Renal pelvis (tissue), 4 donors: ENCODE data around the gene KIFAP3. TPM values are rescaled to one million over a fixed set of nuclear protein-coding genes. Genes with fewer than 3 reads are reported as not detected.
A peak's percentile ranks its signal among the peaks of the same experiment; 100 is the strongest.
"Not testable (repeated sequence)": the region's sequence is repeated elsewhere in the genome, so short reads cannot be mapped to it uniquely, and the experiment has no call there.

ENCODE experiments used
- DNase-seq: peaks from one replicate; pipeline ENCODE4 v3.0.0-alpha.2; 2013
- polyA plus RNA-seq, 3 donors: library from polyadenylated mRNA; unstranded; fragments of 120-200 nt; gene quantifications; one replicate each; pipeline ENCODE4 v1.2.1, GENCODE V29; 2013; ENCODE audit not compliant: insufficient read length in 3 of 3

Gene KIFAP3
- polyA plus RNA-seq, 3 donors, result 35.4 to 41.7 (median 41.1) TPM

GRCh38 chr1:170071378-170071777 is 3.1 kb downstream of the KIFAP3 start:
- no peak for DNase-seq

- DNase-seq, result no peak
Measured at GRCh38 chr1:170068923-170069322, 5.6 kb downstream of the KIFAP3 start.

DNA sequence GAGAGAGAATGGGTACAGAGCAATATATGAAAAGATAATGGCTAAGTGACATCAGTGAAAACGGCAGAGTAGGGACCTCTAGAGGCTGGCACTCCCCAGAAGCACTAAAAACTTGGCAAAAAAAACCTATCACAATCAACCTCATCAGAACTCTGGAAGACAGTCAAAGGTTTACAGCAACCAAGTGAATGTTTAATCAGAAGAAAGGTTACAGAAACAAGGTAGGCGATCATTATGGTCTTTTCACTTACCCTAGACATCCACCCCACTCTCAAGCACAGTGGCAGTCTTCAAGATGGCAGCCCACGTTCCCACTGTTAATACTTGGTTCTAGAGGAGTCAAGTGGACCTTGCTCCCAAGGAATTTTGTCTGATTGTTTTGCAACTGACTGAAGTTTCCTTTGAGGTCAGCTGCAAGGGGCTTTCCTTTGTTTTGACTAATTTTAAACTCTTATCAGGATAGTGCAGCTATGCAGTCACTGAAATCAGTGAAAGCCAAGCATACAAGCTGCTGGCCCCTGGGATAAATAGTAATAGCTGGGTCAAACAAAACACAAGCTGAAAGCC is 7.2 kb downstream of the KIFAP3 start:
- DNase-seq, result no peak

DNA sequence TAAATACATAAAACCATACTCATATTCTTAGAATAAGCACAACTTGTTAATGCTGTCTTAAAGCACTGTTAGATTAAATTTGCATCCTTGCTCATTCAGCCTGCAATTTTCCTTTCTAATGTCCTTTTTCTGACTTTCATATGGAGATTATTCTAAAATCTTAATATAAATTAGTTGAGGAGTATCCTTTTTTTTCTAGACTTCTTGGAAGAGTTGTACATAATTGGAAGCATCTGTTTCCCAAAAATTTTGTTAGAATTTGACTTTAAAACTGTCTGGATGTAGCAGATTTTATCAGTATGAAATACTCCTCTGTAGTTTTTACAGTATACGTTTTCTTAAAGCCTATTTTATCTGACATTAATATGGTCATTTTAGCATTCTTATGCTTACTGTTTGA is 9.7 kb downstream of the KIFAP3 start:
- DNase-seq, result no peak

DNA sequence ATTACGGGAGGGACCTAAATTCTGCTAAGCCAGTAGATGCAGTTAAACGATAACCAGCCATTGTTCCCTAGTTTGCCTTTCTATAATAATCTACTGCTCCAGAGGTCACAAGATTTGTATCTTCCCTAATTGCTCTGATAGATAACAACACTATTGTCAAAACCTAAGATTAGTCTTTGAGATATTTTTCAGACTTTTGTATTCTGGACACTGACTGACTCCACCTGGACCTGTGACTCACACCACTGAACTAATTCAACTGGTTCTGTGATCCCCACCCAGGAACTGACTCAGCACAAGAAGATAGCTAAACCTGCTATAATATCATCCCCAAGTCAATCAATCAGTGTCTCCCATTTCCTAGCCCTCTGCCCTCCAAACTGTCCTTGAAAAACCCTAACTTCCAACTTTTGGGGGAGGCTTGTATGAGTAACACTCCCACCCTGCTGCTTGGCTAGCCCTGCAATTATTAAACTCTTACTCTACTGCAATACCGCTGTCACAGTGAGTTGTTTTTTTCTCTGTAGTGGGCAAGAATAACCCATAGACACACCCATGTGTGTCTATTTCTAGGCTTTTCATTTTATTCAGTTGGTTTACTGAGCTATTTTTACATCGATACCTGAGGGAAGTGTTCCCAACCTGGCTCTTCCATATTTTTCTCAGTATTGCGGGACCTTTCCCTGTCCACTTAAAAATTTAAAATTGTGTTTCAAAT is 11.2 kb downstream of the KIFAP3 start:
- DNase-seq, result no peak

DNA sequence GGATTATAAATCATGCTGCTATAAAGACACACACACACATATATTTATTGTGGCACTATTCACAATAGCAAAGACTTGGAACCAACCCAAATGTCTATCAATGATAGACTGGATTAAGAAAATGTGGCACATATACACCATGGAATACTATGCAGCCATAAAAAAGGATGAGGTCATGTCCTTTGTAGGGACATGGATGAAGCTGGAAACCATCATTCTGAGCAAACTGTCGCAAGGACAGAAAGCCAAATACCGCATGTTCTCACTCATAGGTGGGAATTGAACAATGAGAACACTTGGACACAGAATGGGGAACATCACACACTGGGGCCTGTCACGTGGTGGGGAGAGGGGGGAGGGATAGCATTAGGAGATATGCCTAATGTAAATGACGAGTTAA is 12.8 kb downstream of the KIFAP3 start:
- not testable (repeated sequence) for DNase-seq

GRCh38 chr1:170060015-170060520 is 14.4 kb downstream of the KIFAP3 start:
- DNase-seq, result not testable (repeated sequence)

DNA sequence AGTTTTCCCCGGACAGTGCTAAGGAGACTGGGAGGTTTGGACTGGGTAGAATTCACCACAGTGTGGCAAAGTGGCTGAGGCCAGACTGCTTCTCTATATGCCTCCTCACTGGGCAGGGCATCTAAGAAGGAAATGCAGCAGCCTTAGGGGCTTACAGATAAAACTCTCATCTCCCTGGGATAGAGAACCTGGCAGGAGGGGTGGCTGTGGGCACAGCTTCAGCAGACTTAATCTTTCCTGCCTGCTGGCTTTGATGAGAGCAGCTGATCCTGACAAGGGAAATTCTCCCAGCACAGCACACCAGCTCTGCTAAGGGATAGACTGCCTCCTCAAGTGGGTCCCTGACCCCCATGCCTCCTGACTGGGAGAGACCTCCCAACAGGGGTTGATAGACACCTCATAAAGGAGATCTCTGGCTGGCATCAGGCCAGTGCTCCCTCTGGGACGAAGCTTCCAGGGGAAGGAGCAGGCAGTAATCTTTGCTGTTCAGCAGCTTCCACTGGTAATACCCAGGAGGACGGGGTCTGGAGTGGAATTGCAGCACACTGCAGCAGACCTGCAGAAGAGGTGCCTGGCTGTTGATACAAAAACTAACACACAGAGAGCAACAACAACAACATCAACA is 25.2 kb downstream of the KIFAP3 start:
- DNase-seq, result no peak

- no peak for DNase-seq
Measured at GRCh38 chr1:170048515-170048914, 26.0 kb downstream of the KIFAP3 start.

GRCh38 chr1:170044187-170044586 is 30.3 kb downstream of the KIFAP3 start:
- DNase-seq, result no peak

GRCh38 chr1:170041423-170042192 is 32.9 kb downstream of the KIFAP3 start:
- DNase-seq, result no peak

DNA sequence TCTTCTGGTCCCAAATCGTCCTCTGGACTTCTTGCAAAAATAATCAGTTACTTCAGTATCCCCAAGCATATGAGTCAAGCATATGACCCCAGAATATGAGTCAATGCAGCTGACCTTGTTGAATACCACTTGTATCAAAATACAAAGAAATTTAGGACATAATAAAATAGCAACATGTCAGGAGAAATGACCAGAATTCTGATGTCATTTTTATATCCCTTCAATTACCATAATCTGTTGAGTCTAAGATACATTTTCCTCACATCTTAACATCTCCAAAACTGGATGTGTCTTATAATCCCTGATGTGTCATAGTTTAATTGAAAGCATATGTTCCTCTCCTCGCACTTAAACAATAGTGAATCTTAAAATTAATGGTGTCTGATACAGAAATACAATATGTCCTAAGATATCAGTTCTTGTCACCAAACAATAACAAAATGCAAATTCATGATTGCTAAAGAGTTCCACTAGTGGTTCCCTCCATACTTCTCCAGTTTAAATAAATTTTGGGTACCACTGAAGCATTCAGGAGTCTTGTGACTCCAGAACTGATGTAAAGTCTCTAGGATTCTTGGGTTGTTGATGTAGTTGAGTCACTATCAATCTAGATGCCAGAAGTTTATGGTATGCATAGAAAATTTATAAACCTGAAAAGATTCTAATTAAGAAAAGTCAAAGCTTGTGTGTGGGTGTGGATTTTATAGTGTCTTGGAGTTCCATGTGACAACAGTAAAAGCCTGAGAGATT is 41.8 kb downstream of the KIFAP3 start:
- DNase-seq, result no peak

DNA sequence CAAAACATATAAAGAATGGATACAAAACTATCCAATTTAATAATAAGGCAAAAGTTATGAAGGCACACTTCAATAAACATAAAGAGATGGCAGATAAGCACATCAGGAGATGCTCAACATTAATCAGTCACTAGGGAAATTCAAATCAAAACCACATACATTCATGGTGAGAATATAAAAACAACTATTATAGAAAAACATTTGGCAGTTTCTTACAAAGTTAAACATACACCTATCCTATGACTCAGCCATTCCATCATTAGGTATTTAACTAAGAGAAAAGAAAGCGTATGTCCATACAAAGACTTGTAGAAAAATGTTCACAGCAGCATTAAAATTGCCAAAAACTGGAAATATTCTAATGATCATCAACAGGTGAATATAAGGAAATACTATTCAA is 44.3 kb downstream of the KIFAP3 start:
- no peak for DNase-seq

GRCh38 chr1:170027760-170028159 is 46.7 kb downstream of the KIFAP3 start:
- no peak for DNase-seq

DNA sequence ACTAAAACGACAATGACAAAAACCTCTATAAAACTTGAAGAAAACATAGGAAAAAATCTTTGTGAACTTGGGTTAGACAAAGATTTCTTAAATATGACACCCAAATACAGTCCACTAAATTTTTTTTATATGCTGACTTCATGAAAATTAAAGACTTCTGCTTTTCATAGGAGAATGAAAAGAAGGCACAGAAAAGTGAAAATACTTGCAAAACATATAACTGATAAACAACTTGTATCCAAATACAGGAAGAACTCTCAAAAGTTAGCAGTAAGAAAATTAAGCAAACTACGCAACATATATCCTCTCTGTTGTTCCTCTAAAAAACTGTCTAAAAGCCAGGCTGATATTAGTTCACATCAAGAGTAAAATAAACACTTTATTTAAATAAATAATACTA is 53.6 kb downstream of the KIFAP3 start:
- DNase-seq, result no peak

DNA sequence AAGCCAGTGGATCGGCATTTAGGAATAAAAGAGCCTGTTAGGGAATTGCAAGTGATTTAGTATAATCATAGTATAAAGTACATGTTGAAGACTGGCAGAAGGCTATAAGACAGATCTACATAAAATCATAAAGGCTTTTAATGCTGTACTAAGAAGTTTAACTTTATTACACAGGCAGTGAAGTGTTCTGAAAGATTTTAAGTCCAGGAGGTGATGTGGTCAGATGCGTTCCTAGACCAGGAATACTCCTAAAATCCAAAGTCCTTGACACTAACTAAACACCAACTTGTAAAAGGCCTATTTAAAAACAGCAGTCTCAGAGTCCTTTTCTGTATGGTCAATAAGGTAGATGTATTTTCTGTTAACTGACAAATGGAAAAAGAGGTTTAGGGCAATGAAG is 57.0 kb downstream of the KIFAP3 start:
- DNase-seq, result no peak

- no peak for DNase-seq
Measured at GRCh38 chr1:170012920-170013319, 61.6 kb downstream of the KIFAP3 start.

GRCh38 chr1:170010443-170010842 is 64.1 kb downstream of the KIFAP3 start:
- DNase-seq, result peak; percentile 27

GRCh38 chr1:170009551-170009950 is 64.9 kb downstream of the KIFAP3 start:
- DNase-seq, result no peak

- DNase-seq, result not testable (repeated sequence)
Measured at GRCh38 chr1:170008745-170009144, 65.8 kb downstream of the KIFAP3 start.

GRCh38 chr1:170003270-170003835 is 71.1 kb downstream of the KIFAP3 start:
- DNase-seq, result not testable (repeated sequence)
